Measurements from ENCODE around the gene SLC46A3.

GRCh38 chr13:28743499-28744083 lies 24.8 kb upstream of the SLC46A3 start:
- TF ChIP-seq CTCF (IDR thresholded peaks at IDR 0.05) (no peak), EP300 (IDR thresholded peaks at IDR 0.05; ENCODE audit: low read depth) (no peak), POLR2AphosphoS5 (IDR thresholded peaks at IDR 0.05) (no peak), POLR2A (IDR thresholded peaks at IDR 0.05) (no peak)

All from transverse colon (tissue), 4 donors.